ENCODE results near the gene NEK5.
"Not testable (repeated sequence)": the region's sequence is repeated elsewhere in the genome, so short reads cannot be mapped to it uniquely, and the experiment has no call there.

The NEK5 gene

GRCh38 chr13:52067237-52067636 is 61.6 kb downstream of the NEK5 start:
- no peak for DNase-seq

GRCh38 chr13:52061587-52061986 is 67.3 kb downstream of the NEK5 start:
- no peak for DNase-seq

- DNase-seq = not testable (repeated sequence)
Observed at GRCh38 chr13:52061064-52061463, 67.8 kb downstream of the NEK5 start.

GRCh38 chr13:52053460-52053859 is 75.4 kb downstream of the NEK5 start:
- DNase-seq = no peak

GRCh38 chr13:52051400-52051799 is 77.5 kb downstream of the NEK5 start:
- no peak for DNase-seq

GRCh38 chr13:52048516-52048915 is 80.4 kb downstream of the NEK5 start:
- no peak for DNase-seq

GRCh38 chr13:52047463-52047862 is 81.4 kb downstream of the NEK5 start:
- DNase-seq = no peak

GRCh38 chr13:52043675-52044074 is 85.2 kb downstream of the NEK5 start:
- no peak for DNase-seq

- no peak for DNase-seq
Observed at GRCh38 chr13:52036037-52036436, 92.8 kb downstream of the NEK5 start.

GRCh38 chr13:52034616-52035226 is 94.2 kb downstream of the NEK5 start:
- DNase-seq = no peak

GRCh38 chr13:52033039-52033438 is 95.8 kb downstream of the NEK5 start:
- no peak for DNase-seq

- not testable (repeated sequence) for DNase-seq
Observed at GRCh38 chr13:52030401-52030800, 98.5 kb downstream of the NEK5 start.

- no peak for DNase-seq
Observed at GRCh38 chr13:52029569-52029968, 99.3 kb downstream of the NEK5 start.

GRCh38 chr13:52027832-52028231 is 101.0 kb downstream of the NEK5 start:
- no peak for DNase-seq

GRCh38 chr13:52026246-52026626 is 102.6 kb downstream of the NEK5 start:
- no peak for DNase-seq

GRCh38 chr13:52025475-52026245 is 103.2 kb downstream of the NEK5 start:
- no peak for DNase-seq

- DNase-seq = no peak
Observed at GRCh38 chr13:52024481-52024880, 104.4 kb downstream of the NEK5 start, which contains the start of gene UTP14C. Gene UTP14C, plus strand, starts transcription at chr13:52024691. Its CDS starts 4,114 bp downstream, at chr13:52028805.

- DNase-seq = no peak
Observed at GRCh38 chr13:52022356-52022755, 106.5 kb downstream of the NEK5 start.

- DNase-seq = no peak
Observed at GRCh38 chr13:52020191-52020590, 108.7 kb downstream of the NEK5 start.

- DNase-seq = no peak
Observed at GRCh38 chr13:52016296-52016695, 112.6 kb downstream of the NEK5 start.

GRCh38 chr13:52012512-52012836 is 116.4 kb downstream of the NEK5 start:
- no peak for DNase-seq

- peak; percentile 100 for DNase-seq
Observed at GRCh38 chr13:52011632-52012511, 117.0 kb downstream of the NEK5 start, which contains the start of gene ALG11. Gene ALG11, plus strand, starts transcription at chr13:52012398. Its CDS starts 21 bp downstream, at chr13:52012419.

- peak in 1 of 2 experiments; percentile 4 for DNase-seq
Observed at GRCh38 chr13:52010890-52011631, 117.8 kb downstream of the NEK5 start, which contains the start of gene ATP7B. Gene ATP7B, minus strand, starts transcription at chr13:52011450. Its CDS starts 113 bp downstream, at chr13:52011337.

Measured in activated CD4-positive, alpha-beta T cell treated with anti-CD3 and anti-CD28 coated beads, Interleukin-2, amount 50 U/mL, for 4 hours (primary cell).